Measurements from ENCODE around the gene THAP8. TPM values are rescaled to one million over a fixed set of nuclear protein-coding genes. Genes with fewer than 3 reads are reported as not detected.

Gene THAP8
- total and polyA plus RNA-seq, 2 of the 4 experiments (the other 2 are of a cell fraction), result 1.8 to 5.9 TPM

GRCh38 chr19:36008336-36008978 is 45.6 kb downstream of the THAP8 start, which contains the start of gene SYNE4:
Gene SYNE4, minus strand, starts transcription at chr19:36008813. Its CDS starts 132 bp downstream, at chr19:36008681.
- Histone ChIP-seq H3K9me3 (ENCODE audit: control insufficient read depth, insufficient read depth, low read length) (no peaks in the 10 kb centered on the region), H3K4me2 (ENCODE audit: low read depth, low read length) (peak within 1 kb of the TSS; percentile 61), H4K8ac (ENCODE audit: low read depth in 2 of 2, low read length in 2 of 2) (peak within 1 kb of the TSS in 1 of 2 experiments; percentile 82; a peak in 1 of 4 replicates), H2BK15ac (ENCODE audit: low read depth, low read length) (no peak within 1 kb of the TSS), H3K36me3 (ENCODE audit: control insufficient read depth, insufficient read depth, low read length) (no peaks in the 10 kb centered on the region; the same call in none of the 2 replicates), H2BK120ac (ENCODE audit: low read depth, low read length) (no peak within 1 kb of the TSS), H4K5ac (ENCODE audit: low read depth, low read length) (peak within 1 kb of the TSS; percentile 12; the same call in 1 of the 2 replicates), H3K4ac (ENCODE audit: low read depth, low read length) (no peak within 1 kb of the TSS), H3K27me3 (ENCODE audit: control insufficient read depth, insufficient read depth, low read length) (no peaks in the 10 kb centered on the region), H3K4me1 (ENCODE audit: control insufficient read depth, insufficient read depth, low read length) (peaks cover 7% of the 10 kb centered on the region; the same call in 1 of the 2 replicates), H3K23ac (ENCODE audit: low read depth, low read length) (no peak within 1 kb of the TSS), H3K79me1 (ENCODE audit: low read depth in 1 of 2, low read length in 2 of 2) (peaks cover 5 to 9% of the 10 kb centered on the region in 2 experiments; a peak in 3 of 4 replicates), H3K14ac (replicated peaks; ENCODE audit: low read depth, low read length) (no peak within 1 kb of the TSS), H4K91ac (ENCODE audit: insufficient read depth, low read depth, low read length) (no peak within 1 kb of the TSS), H3K27ac (ENCODE audit: insufficient read depth, low read length) (no peak within 1 kb of the TSS; the same call in 1 of the 2 replicates), H2AK9ac (replicated peaks; ENCODE audit: low read depth, low read length, poor library complexity) (peak within 1 kb of the TSS; percentile 70), H2BK20ac (ENCODE audit: low read depth, low read length) (no peak within 1 kb of the TSS), H3K56ac (ENCODE audit: extremely low read depth, insufficient read depth, low read length) (no peak within 1 kb of the TSS), H2BK5ac (ENCODE audit: low read depth, low read length, poor library complexity, severe bottlenecking) (no peak within 1 kb of the TSS), H2AFZ (replicated peaks; ENCODE audit: low read length, poor library complexity) (peak within 1 kb of the TSS; percentile 85), H4K20me1 (ENCODE audit: insufficient read depth, low read length) (peaks cover 5% of the 10 kb centered on the region), H3K18ac (ENCODE audit: low read depth, low read length) (no peak within 1 kb of the TSS), H3K4me3 (ENCODE audit: insufficient read depth, low read depth, low read length) (peak within 1 kb of the TSS; percentile 24), H2AK5ac (ENCODE audit: low read depth, low read length) (peak within 1 kb of the TSS; percentile 21; the same call in 1 of the 2 replicates), H3K9me1 (ENCODE audit: insufficient read depth, low read length) (peaks cover 12% of the 10 kb centered on the region), H3K9ac (ENCODE audit: low read depth, low read length) (peak within 1 kb of the TSS; percentile 39; the same call in 1 of the 2 replicates)
- DNase-seq, result no peak
- CTCF ChIA-PET, result no interaction called here
- TF ChIP-seq RAD21 (IDR thresholded peaks at IDR 0.05; ENCODE audit: low read length) (no peak), POLR2A (IDR thresholded peaks at IDR 0.05; ENCODE audit: low read depth, low read length) (no peak), FOS (IDR thresholded peaks at IDR 0.05; ENCODE audit: low read depth, low read length) (no peak), NFE2L2 (IDR thresholded peaks at IDR 0.05; ENCODE audit: low read depth, low read length) (no peak), MAFK (IDR thresholded peaks at IDR 0.05; ENCODE audit: low read depth, low read length) (no peak), RCOR1 (IDR thresholded peaks at IDR 0.05; ENCODE audit: insufficient replicate concordance, low read length) (no peak), SMC3 (IDR thresholded peaks at IDR 0.05; ENCODE audit: low read depth, low read length) (no peak), BHLHE40 (IDR thresholded peaks at IDR 0.05; ENCODE audit: low read depth, low read length) (no peak), MXI1 (IDR thresholded peaks at IDR 0.05; ENCODE audit: borderline replicate concordance, low read depth, low read length) (no peak), CEBPB (IDR thresholded peaks at IDR 0.05; ENCODE audit: low read depth, low read length) (no peak)
- TF ChIP-seq, protein P1, sequence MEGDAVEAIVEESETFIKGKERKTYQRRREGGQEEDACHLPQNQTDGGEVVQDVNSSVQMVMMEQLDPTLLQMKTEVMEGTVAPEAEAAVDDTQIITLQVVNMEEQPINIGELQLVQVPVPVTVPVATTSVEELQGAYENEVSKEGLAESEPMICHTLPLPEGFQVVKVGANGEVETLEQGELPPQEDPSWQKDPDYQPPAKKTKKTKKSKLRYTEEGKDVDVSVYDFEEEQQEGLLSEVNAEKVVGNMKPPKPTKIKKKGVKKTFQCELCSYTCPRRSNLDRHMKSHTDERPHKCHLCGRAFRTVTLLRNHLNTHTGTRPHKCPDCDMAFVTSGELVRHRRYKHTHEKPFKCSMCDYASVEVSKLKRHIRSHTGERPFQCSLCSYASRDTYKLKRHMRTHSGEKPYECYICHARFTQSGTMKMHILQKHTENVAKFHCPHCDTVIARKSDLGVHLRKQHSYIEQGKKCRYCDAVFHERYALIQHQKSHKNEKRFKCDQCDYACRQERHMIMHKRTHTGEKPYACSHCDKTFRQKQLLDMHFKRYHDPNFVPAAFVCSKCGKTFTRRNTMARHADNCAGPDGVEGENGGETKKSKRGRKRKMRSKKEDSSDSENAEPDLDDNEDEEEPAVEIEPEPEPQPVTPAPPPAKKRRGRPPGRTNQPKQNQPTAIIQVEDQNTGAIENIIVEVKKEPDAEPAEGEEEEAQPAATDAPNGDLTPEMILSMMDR (conservative IDR thresholded peaks at IDR 0.05; ENCODE audit: low read depth, low read length), result no peak
- TF ChIP-seq, protein P2, sequence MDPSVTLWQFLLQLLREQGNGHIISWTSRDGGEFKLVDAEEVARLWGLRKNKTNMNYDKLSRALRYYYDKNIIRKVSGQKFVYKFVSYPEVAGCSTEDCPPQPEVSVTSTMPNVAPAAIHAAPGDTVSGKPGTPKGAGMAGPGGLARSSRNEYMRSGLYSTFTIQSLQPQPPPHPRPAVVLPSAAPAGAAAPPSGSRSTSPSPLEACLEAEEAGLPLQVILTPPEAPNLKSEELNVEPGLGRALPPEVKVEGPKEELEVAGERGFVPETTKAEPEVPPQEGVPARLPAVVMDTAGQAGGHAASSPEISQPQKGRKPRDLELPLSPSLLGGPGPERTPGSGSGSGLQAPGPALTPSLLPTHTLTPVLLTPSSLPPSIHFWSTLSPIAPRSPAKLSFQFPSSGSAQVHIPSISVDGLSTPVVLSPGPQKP (IDR thresholded peaks at IDR 0.05; ENCODE audit: borderline replicate concordance, low read depth, low read length), result no peak
- 33% methylated on average over 1 of the region's 19 CpGs; no CpG with 5 or more reads in 1 of the 2 experiments for WGBS, 2 experiments (ENCODE audit: extremely low coverage in 2 of 2, insufficient read length in 1 of 2)
- no TSS peak for BruUV-seq (replicated peaks)
- in situ Hi-C loops (cut with MboI; ENCODE audit: low sequenced_read_pairs) (no loop called here), dilution Hi-C loops (cut with HindIII; ENCODE audit: low sequenced_read_pairs, unreplicated experiment) (no loop called here), intact Hi-C loops (cut with micrococcal nuclease) (no loop called here)
- no peak for ATAC-seq (ENCODE audit: low read depth)
- POLR2A ChIA-PET (ENCODE audit: unreplicated experiment), result interaction anchor here (0.6 to 1.0 kb wide), 2 partner anchors 11 to 410 kb away, joined by 3 to 4 read pairs; no protein-coding TSS in a partner anchor
